Liver (tissue), 3 donors: Measurements from ENCODE around the gene NEUROG3.

ENCODE experiments used
- GABPA ChIP-seq, 2 donors: IDR thresholded peaks in 1 of 2; conservative IDR thresholded peaks in 1 of 2; 2 replicates each; pipeline ENCODE4 v1.6.1; 2016; ENCODE audit warnings: antibody characterized with exemption in 2 of 2, mild to moderate bottlenecking in 1 of 2, moderate library complexity in 1 of 2
- NR2F2 ChIP-seq: IDR thresholded peaks from 2 replicates; pipeline ENCODE4 v1.6.1; 2016; ENCODE audit warnings: antibody characterized with exemption
- RAD21 ChIP-seq, 2 donors: IDR thresholded peaks; 2 replicates each; pipeline ENCODE4 v1.6.1; 2016; ENCODE audit warnings: antibody characterized with exemption in 2 of 2, mild to moderate bottlenecking in 2 of 2
- TF ChIP-seq, protein P1 (sequence below): fragments of 150-350 bp; IDR thresholded peaks from 2 replicates; pipeline ENCODE4 v1.5.1; 2017; ENCODE audit warnings: improper control_type of control experiment, low read depth, low read length; ENCODE audit not compliant: missing input control
- TF ChIP-seq, protein P2 (sequence below): IDR thresholded peaks from 2 replicates; pipeline ENCODE4 v1.6.1; 2016; ENCODE audit warnings: antibody characterized with exemption
- donor health status: healthy.
- donor health status: healthy.

GRCh38 chr10:69619626-69620025 lies 46.4 kb upstream of the NEUROG3 start:
- TF ChIP-seq RAD21 (IDR thresholded peaks at IDR 0.05) (no peak), GABPA (IDR thresholded peaks at IDR 0.05 in 1 of 2, conservative IDR thresholded peaks at IDR 0.05 in 1 of 2) (no peak), NR2F2 (no peak)
- TF ChIP-seq, protein P1, sequence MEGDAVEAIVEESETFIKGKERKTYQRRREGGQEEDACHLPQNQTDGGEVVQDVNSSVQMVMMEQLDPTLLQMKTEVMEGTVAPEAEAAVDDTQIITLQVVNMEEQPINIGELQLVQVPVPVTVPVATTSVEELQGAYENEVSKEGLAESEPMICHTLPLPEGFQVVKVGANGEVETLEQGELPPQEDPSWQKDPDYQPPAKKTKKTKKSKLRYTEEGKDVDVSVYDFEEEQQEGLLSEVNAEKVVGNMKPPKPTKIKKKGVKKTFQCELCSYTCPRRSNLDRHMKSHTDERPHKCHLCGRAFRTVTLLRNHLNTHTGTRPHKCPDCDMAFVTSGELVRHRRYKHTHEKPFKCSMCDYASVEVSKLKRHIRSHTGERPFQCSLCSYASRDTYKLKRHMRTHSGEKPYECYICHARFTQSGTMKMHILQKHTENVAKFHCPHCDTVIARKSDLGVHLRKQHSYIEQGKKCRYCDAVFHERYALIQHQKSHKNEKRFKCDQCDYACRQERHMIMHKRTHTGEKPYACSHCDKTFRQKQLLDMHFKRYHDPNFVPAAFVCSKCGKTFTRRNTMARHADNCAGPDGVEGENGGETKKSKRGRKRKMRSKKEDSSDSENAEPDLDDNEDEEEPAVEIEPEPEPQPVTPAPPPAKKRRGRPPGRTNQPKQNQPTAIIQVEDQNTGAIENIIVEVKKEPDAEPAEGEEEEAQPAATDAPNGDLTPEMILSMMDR = no peak
- TF ChIP-seq, protein P2, sequence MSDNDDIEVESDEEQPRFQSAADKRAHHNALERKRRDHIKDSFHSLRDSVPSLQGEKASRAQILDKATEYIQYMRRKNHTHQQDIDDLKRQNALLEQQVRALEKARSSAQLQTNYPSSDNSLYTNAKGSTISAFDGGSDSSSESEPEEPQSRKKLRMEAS = no peak
